H9 (cell line): ENCODE data around the gene SNRNP200. TPM values are rescaled to one million over a fixed set of nuclear protein-coding genes. Genes with fewer than 3 reads are reported as not detected.

Experiments
- DNase-seq: peaks from one replicate; pipeline ENCODE4 v3.0.0-alpha.2; 2017
- H2AFZ ChIP-seq: one replicate; pipeline ENCODE4 v1.6.1; 2013; ENCODE audit warnings: mild to moderate bottlenecking, low read length, control low read depth, moderate library complexity
- H2AK5ac ChIP-seq: 2 replicates; pipeline ENCODE4 v1.6.1; 2013; ENCODE audit warnings: low read length, control low read depth, mixed read lengths; ENCODE audit not compliant: insufficient read length
- H2BK120ac ChIP-seq: one replicate; pipeline ENCODE4 v1.6.1; 2013; ENCODE audit warnings: low read depth, mild to moderate bottlenecking, low read length, control low read depth, inconsistent platforms; ENCODE audit not compliant: poor library complexity, severe bottlenecking
- H2BK12ac ChIP-seq: 2 replicates; pipeline ENCODE4 v1.6.1; 2013; ENCODE audit warnings: low read length, control low read depth, mixed read lengths, low read depth; ENCODE audit not compliant: insufficient read length
- H2BK15ac ChIP-seq: 2 replicates; pipeline ENCODE4 v1.6.1; 2013; ENCODE audit warnings: low read depth, low read length, control low read depth
- H2BK20ac ChIP-seq: one replicate; pipeline ENCODE4 v1.6.1; 2013; ENCODE audit warnings: low read depth, mild to moderate bottlenecking, low read length, control low read depth, inconsistent platforms; ENCODE audit not compliant: poor library complexity, severe bottlenecking
- H2BK5ac ChIP-seq: 2 replicates; pipeline ENCODE4 v1.6.1; 2013; ENCODE audit warnings: low read length, control low read depth, mixed read lengths; ENCODE audit not compliant: insufficient read length
- H3K14ac ChIP-seq: 2 replicates; pipeline ENCODE4 v1.6.1; 2013; ENCODE audit warnings: low read length, control low read depth; ENCODE audit not compliant: insufficient read depth
- H3K18ac ChIP-seq: 2 replicates; pipeline ENCODE4 v1.6.1; 2013; ENCODE audit warnings: low read depth, mild to moderate bottlenecking, mixed read lengths, low read length, control low read depth; ENCODE audit not compliant: insufficient read length
- H3K23ac ChIP-seq: 2 replicates; pipeline ENCODE4 v1.6.1; 2013; ENCODE audit warnings: low read length, control low read depth, mixed read lengths, low read depth; ENCODE audit not compliant: insufficient read length
- H3K23me2 ChIP-seq: 2 replicates; pipeline ENCODE4 v1.6.1; 2013; ENCODE audit warnings: low read depth, mild to moderate bottlenecking, mixed read lengths, low read length, control low read depth; ENCODE audit not compliant: insufficient read length, poor library complexity, severe bottlenecking
- H3K27ac ChIP-seq: 2 replicates; pipeline ENCODE4 v1.5.1; 2013; ENCODE audit warnings: low read length, control low read depth, mixed read lengths, low read depth; ENCODE audit not compliant: insufficient read length
- H3K27me3 ChIP-seq: 2 replicates; pipeline ENCODE4 v1.6.1; 2013; ENCODE audit warnings: low read length, control low read depth, inconsistent platforms; ENCODE audit not compliant: insufficient read depth
- H3K4ac ChIP-seq: 2 replicates; pipeline ENCODE4 v1.6.1; 2013; ENCODE audit warnings: low read depth, mild to moderate bottlenecking, control low read depth, inconsistent platforms, low read length, moderate library complexity
- H3K4me1 ChIP-seq: 2 replicates; pipeline ENCODE4 v1.6.1; 2013; ENCODE audit warnings: low read length, control low read depth, inconsistent platforms; ENCODE audit not compliant: insufficient read depth
- H3K4me2 ChIP-seq: 2 replicates; pipeline ENCODE4 v1.6.1; 2013; ENCODE audit warnings: low read length, control low read depth, mixed read lengths; ENCODE audit not compliant: insufficient read length, insufficient read depth
- H3K56ac ChIP-seq: 2 replicates; pipeline ENCODE4 v1.6.1; 2013; ENCODE audit warnings: low read depth, mild to moderate bottlenecking, mixed read lengths, low read length, control low read depth; ENCODE audit not compliant: insufficient read length
- H3K79me1 ChIP-seq: 2 replicates; pipeline ENCODE4 v1.6.1; 2013; ENCODE audit warnings: low read depth, mild to moderate bottlenecking, moderate library complexity, low read length, control low read depth, inconsistent platforms; ENCODE audit not compliant: insufficient read depth, poor library complexity, severe bottlenecking
- H3K79me2 ChIP-seq: 2 replicates; pipeline ENCODE4 v1.6.1; 2013; ENCODE audit warnings: low read length, control low read depth, inconsistent platforms; ENCODE audit not compliant: insufficient read depth
- H3K9ac ChIP-seq: 2 replicates; pipeline ENCODE4 v1.6.1; 2013; ENCODE audit warnings: low read length, control low read depth, mixed read lengths; ENCODE audit not compliant: insufficient read length; ENCODE audit errors: extremely low read depth
- H3K9me3 ChIP-seq: one replicate; pipeline ENCODE4 v1.6.1; 2013; ENCODE audit warnings: low read depth, low read length, inconsistent platforms; ENCODE audit not compliant: control insufficient read depth
- H3T11ph ChIP-seq: one replicate; pipeline ENCODE4 v1.6.1; 2013; ENCODE audit warnings: mild to moderate bottlenecking, low read length, control low read depth, inconsistent platforms
- H4K20me1 ChIP-seq: one replicate; pipeline ENCODE4 v1.6.1; 2013; ENCODE audit not compliant: control insufficient read depth, insufficient read length, insufficient read depth
- H4K5ac ChIP-seq: 2 replicates; pipeline ENCODE4 v1.6.1; 2013; ENCODE audit warnings: low read depth, mild to moderate bottlenecking, mixed read lengths, low read length, control low read depth; ENCODE audit not compliant: insufficient read length
- H4K8ac ChIP-seq: replicated peaks from 2 replicates; pipeline ENCODE4 v1.6.1; 2013; ENCODE audit warnings: low read length, control low read depth, mixed read lengths, low read depth; ENCODE audit not compliant: insufficient read length
- H4K91ac ChIP-seq: 2 replicates; pipeline ENCODE4 v1.6.1; 2013; ENCODE audit warnings: low read depth, mild to moderate bottlenecking, moderate library complexity, mixed read lengths, low read length, control low read depth; ENCODE audit not compliant: insufficient read length
- H3K27ac Mint-ChIP-seq, 3 experiments: 2 replicates in 2 of 3; 3 replicates in 1 of 3; pipeline ENCODE4 v1.8.0; 2020 to 2021; ENCODE audit warnings: mixed read lengths in 3 of 3, mild to moderate bottlenecking in 1 of 3, moderate library complexity in 1 of 3
- H3K27me3 Mint-ChIP-seq: 2 replicates; pipeline ENCODE4 v1.8.0; 2021; ENCODE audit warnings: low read depth, mild to moderate bottlenecking, moderate library complexity, mixed read lengths
- H3K36me3 Mint-ChIP-seq, 3 experiments: 2 replicates in 2 of 3; 3 replicates in 1 of 3; pipeline ENCODE4 v1.8.0; 2020 to 2021; ENCODE audit warnings: low read depth in 3 of 3, mixed read lengths in 3 of 3; ENCODE audit not compliant: insufficient read depth in 1 of 3
- H3K4me1 Mint-ChIP-seq, 2 experiments: 2 replicates each; pipeline ENCODE4 v1.8.0; 2020; ENCODE audit warnings: mixed read lengths in 2 of 2
- H3K4me3 Mint-ChIP-seq, 2 experiments: 2 replicates in 1 of 2; 3 replicates in 1 of 2; pipeline ENCODE4 v1.8.0; 2020 to 2021; ENCODE audit warnings: mild to moderate bottlenecking in 2 of 2, mixed read lengths in 2 of 2, moderate library complexity in 1 of 2
- H3K9me3 Mint-ChIP-seq, 2 experiments: 2 replicates in 1 of 2; 3 replicates in 1 of 2; pipeline ENCODE4 v1.8.0; 2020; ENCODE audit warnings: mild to moderate bottlenecking in 2 of 2, mixed read lengths in 2 of 2, moderate library complexity in 1 of 2
- WGBS: extraction: QIAGEN DNeasy Blood & Tissue Kit; methylation state at CpG from one replicate; pipeline ENCODE4 v1.1.7; 2013; ENCODE audit warnings: missing lambda C conversion rate, low lambda C conversion rate, mixed read lengths; ENCODE audit not compliant: insufficient read length; ENCODE audit errors: extremely low coverage; 5-methylcytosine and 5-hydroxymethylcytosine counted together
- total RNA-seq: library from RNA; stranded (reverse); gene quantifications from 2 replicates; pipeline ENCODE4 v1.2.1, GENCODE V29; 2021
- TF ChIP-seq, protein P1 (sequence below): fragments of 200-600 bp; sonication (generic); conservative IDR thresholded peaks from 3 replicates; pipeline ENCODE4 v1.8.0; 2021; ENCODE audit warnings: antibody characterized with exemption, mild to moderate bottlenecking

Gene SNRNP200
- total RNA-seq, 1 experiment from 2014 or later = 215 TPM

DNA sequence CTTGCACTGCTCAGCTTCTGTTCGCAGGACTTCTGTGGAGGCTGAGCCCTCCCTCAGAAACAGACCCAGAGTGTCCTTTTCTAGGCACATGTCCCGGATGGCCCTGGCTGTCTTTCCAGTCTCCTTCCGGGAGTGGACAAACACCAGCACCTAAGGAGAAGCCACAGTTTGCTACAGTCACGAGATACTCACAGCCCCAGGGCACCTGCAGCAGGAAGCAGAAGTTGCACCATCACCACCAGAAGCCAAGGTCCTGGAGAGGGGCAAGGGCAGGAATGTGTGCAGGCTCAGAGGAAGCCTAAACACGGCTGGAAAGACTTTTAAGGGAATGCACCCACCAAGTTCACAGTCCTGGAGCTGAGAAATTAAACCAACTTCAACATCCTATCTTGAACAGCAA is 13.6 kb downstream of the SNRNP200 start:
- no peak overlapping the region for H3K9ac ChIP-seq
- no peaks in the 10 kb centered on the region for H3K27me3 ChIP-seq
- H4K91ac ChIP-seq = no peak overlapping the region
- no peaks in the 10 kb centered on the region for H3K79me1 ChIP-seq
- H3K14ac ChIP-seq = no peak overlapping the region
- no peak overlapping the region for H4K8ac ChIP-seq
- WGBS = no CpG with 5 or more reads among the region's 5 CpGs
- no peak overlapping the region for H3K18ac ChIP-seq
- H3T11ph ChIP-seq = no peak overlapping the region
- no peak overlapping the region for H2BK120ac ChIP-seq
- no peak overlapping the region for H2BK12ac ChIP-seq
- no peak overlapping the region for H2AFZ ChIP-seq
- H3K4me1 ChIP-seq = no peaks in the 10 kb centered on the region
- H3K36me3 Mint-ChIP-seq = peaks cover 69 to 97% (median 91%) of the 10 kb centered on the region in 3 experiments; a peak in 6 of 7 replicates
- H3K23me2 ChIP-seq = no peaks in the 10 kb centered on the region
- no peak overlapping the region for H3K23ac ChIP-seq
- no peak overlapping the region for H2BK15ac ChIP-seq
- H2AK5ac ChIP-seq = no peak overlapping the region
- TF ChIP-seq, protein P1, sequence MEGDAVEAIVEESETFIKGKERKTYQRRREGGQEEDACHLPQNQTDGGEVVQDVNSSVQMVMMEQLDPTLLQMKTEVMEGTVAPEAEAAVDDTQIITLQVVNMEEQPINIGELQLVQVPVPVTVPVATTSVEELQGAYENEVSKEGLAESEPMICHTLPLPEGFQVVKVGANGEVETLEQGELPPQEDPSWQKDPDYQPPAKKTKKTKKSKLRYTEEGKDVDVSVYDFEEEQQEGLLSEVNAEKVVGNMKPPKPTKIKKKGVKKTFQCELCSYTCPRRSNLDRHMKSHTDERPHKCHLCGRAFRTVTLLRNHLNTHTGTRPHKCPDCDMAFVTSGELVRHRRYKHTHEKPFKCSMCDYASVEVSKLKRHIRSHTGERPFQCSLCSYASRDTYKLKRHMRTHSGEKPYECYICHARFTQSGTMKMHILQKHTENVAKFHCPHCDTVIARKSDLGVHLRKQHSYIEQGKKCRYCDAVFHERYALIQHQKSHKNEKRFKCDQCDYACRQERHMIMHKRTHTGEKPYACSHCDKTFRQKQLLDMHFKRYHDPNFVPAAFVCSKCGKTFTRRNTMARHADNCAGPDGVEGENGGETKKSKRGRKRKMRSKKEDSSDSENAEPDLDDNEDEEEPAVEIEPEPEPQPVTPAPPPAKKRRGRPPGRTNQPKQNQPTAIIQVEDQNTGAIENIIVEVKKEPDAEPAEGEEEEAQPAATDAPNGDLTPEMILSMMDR = no peak
- no peak for DNase-seq
- H3K9me3 Mint-ChIP-seq = no peaks in the 10 kb centered on the region
- H3K27ac ChIP-seq = no peak overlapping the region
- H4K20me1 ChIP-seq = no peaks in the 10 kb centered on the region
- H3K4me3 Mint-ChIP-seq = no peak overlapping the region
- no peaks in the 10 kb centered on the region for H3K4me1 Mint-ChIP-seq
- H4K5ac ChIP-seq = no peak overlapping the region
- H2BK20ac ChIP-seq = no peak overlapping the region
- no peak overlapping the region for H3K56ac ChIP-seq
- no peaks in the 10 kb centered on the region for H3K27me3 Mint-ChIP-seq
- H3K27ac Mint-ChIP-seq = no peak overlapping the region; a peak in 1 of 7 replicates
- no peak overlapping the region for H2BK5ac ChIP-seq
- no peak overlapping the region for H3K4me2 ChIP-seq
- no peak overlapping the region for H3K4ac ChIP-seq
- H3K79me2 ChIP-seq = no peaks in the 10 kb centered on the region
- H3K9me3 ChIP-seq = no peaks in the 10 kb centered on the region
